HAP-1 (cell line): ENCODE measurements around the gene MEI4.
A peak's percentile ranks its signal among the peaks of the same experiment; 100 is the strongest.

Experiments used
- DNase-seq, 2 experiments: peaks; one replicate each; pipeline ENCODE4 v3.0.0-alpha.2; 2016 to 2020; ENCODE audit warnings: low spot score in 2 of 2
- H3K27me3 ChIP-seq: fragments of 250-450 bp; sonication (Bioruptor Pico); 2 replicates; pipeline ENCODE4 v1.5.1; 2020; ENCODE audit warnings: low read depth, mild to moderate bottlenecking, moderate library complexity
- H3K36me3 ChIP-seq: fragments of 250-450 bp; sonication (Bioruptor Pico); replicated peaks from 2 replicates; pipeline ENCODE4 v1.5.1; 2020; ENCODE audit warnings: mild to moderate bottlenecking
- H3K4me1 ChIP-seq: fragments of 250-450 bp; sonication (Bioruptor Pico); 2 replicates; pipeline ENCODE4 v1.5.1; 2020; ENCODE audit warnings: mild to moderate bottlenecking
- H3K4me3 ChIP-seq: fragments of 250-450 bp; sonication (Bioruptor Pico); 2 replicates; pipeline ENCODE4 v1.5.1; 2020; ENCODE audit warnings: mild to moderate bottlenecking, moderate library complexity
- H3K9me3 ChIP-seq: fragments of 250-450 bp; sonication (Bioruptor Pico); 2 replicates; pipeline ENCODE4 v1.5.1; 2020; ENCODE audit warnings: mild to moderate bottlenecking, moderate library complexity
- in situ Hi-C: fragments of 300-500 bp; cut with MboI; formaldehyde crosslinking; loops from 3 replicates; pipeline ENCODE4 v1.14.3; 2020; ENCODE audit warnings: low sequenced_read_pairs, inconsistent platforms, mixed read lengths

Gene MEI4

DNA sequence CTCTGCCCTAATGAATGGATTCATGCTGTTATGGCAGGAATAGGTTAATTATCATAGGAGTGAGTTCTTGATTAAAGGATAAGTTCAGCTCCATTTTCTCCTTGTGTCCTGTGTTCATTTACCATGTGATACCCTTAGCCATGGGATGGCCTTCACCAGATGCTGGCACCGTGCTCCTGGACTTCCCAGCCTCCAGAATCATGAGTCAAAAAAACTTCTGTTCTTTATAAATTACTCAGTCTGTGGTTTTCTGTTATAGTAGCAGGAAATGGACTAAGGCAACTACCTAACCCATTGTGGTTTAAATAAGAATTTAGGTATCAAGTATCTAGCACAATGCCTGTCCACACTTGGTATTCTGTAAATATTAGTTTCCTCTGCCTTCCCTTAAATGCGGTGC lies 223.5 kb downstream of the MEI4 start:
- Histone ChIP-seq H3K9me3 (no peaks in the 10 kb centered on the region), H3K4me1 (no peaks in the 10 kb centered on the region), H3K4me3 (no peak overlapping the region), H3K36me3 (no peaks in the 10 kb centered on the region), H3K27me3 (no peaks in the 10 kb centered on the region)
- in situ Hi-C loops = no loop called here
- DNase-seq = no peak

DNA sequence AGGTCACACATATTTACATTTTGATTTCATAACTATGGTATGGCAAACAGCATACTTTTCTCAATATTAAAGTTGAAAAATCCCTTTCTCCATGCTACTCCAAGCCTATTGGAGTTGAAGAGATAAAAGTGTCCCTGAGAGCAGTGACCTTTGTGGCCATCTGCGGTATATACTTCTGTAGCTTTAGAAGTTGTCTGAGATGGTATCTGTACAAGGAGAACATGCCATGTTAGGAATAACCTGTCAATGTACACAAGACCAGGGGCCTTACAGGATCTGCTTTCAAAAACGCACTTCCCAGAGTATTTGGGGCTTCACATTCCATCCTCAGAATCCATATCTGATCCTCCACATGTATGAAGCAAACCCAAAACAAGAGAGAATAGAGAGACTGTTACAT lies 226.7 kb downstream of the MEI4 start:
- H3K9me3 ChIP-seq = no peaks in the 10 kb centered on the region
- H3K36me3 ChIP-seq = no peaks in the 10 kb centered on the region
- H3K4me1 ChIP-seq = no peaks in the 10 kb centered on the region
- H3K4me3 ChIP-seq = no peak overlapping the region
- H3K27me3 ChIP-seq = no peaks in the 10 kb centered on the region
- no peak for DNase-seq
- in situ Hi-C loops = no loop called here

DNA sequence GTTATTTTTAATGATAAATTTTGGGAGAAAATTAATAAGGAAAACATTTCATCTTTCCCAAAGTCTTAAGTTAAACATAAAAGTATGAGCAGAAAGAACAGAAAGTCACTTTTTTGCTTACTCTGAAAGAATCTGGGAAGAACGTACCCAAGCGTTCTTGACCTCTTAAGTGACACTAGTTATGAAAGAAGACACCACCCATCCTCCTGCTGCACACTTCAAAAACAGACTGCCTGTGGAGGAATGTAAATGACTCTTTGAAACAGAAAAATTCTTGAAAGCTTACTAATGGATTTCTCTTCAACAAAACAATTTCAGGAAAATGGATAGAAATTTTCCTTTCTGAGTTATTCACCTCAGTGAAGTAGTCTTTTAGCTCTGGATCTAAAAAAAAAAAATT lies 227.7 kb downstream of the MEI4 start:
- Histone ChIP-seq H3K4me1 (no peaks in the 10 kb centered on the region), H3K9me3 (no peaks in the 10 kb centered on the region), H3K36me3 (no peaks in the 10 kb centered on the region), H3K27me3 (no peaks in the 10 kb centered on the region), H3K4me3 (no peak overlapping the region)
- no peak for DNase-seq
- in situ Hi-C loops = no loop called here

DNA sequence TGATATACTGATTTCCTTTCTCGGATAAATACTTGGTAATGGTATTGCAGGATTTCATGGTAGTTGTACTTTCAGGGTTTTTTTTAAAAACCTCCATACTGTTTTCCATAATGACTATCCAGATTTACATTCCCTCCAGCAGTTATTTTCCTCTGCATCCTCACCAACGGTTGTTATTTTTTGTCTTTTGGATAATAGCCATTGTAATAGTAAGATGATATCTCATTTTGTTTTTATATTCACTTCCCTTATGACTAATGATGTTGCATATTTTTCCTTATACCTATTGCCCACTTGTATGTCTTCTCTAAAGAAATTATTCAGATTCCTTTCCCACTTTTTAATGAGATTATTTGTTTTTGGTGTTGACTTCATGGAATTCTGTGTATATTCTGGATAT lies 231.0 kb downstream of the MEI4 start:
- no peaks in the 10 kb centered on the region for H3K4me1 ChIP-seq
- no peak overlapping the region for H3K4me3 ChIP-seq
- no peaks in the 10 kb centered on the region for H3K9me3 ChIP-seq
- no peaks in the 10 kb centered on the region for H3K27me3 ChIP-seq
- in situ Hi-C loops = no loop called here
- no peak for DNase-seq
- no peaks in the 10 kb centered on the region for H3K36me3 ChIP-seq

DNA sequence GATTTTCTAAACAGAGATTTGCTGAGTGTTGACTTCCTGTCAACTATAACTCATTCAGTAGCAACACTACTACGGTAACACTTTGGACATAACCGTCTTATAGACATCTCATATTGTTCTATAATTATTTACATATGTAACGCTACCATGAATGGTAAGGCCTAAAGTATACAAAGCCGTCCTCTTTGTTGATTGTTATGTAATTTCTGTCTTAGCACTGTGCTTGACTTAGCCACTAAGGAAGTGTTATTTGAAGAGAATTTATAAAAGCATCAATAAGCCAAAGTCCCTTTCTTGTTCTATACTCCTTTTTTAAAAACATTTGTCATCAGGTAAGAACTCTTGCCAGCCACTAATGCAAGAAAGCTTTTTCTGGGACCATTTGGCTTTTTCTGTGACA lies 240.6 kb downstream of the MEI4 start:
- no peak overlapping the region for H3K4me3 ChIP-seq
- no peaks in the 10 kb centered on the region for H3K27me3 ChIP-seq
- DNase-seq = peak in 1 of 2 experiments; percentile 91
- H3K9me3 ChIP-seq = no peaks in the 10 kb centered on the region
- H3K4me1 ChIP-seq = peaks cover 5% of the 10 kb centered on the region
- H3K36me3 ChIP-seq = no peaks in the 10 kb centered on the region
- in situ Hi-C loops = no loop called here

DNA sequence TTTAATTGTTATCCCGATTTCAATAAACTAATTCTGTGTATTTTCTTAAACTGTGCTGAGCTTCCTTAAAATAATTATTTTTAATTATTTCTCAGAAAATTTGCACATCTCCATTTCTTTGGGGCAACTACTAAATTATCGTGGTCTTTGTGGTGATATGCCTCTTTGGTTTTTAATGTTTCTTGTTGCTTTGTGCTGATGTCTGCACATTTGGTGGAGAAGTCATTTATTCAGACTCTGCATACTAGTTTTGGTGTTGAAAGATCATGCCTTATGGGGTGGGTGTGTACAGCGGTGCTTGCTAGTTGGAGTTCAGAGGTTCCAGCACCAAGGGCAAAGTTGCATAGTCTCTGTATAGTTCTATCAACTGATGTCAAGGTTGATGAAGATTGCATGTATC lies 253.2 kb downstream of the MEI4 start:
- no peaks in the 10 kb centered on the region for H3K36me3 ChIP-seq
- H3K4me1 ChIP-seq = no peaks in the 10 kb centered on the region
- no peak overlapping the region for H3K4me3 ChIP-seq
- in situ Hi-C loops = no loop called here
- no peaks in the 10 kb centered on the region for H3K27me3 ChIP-seq
- no peak for DNase-seq
- H3K9me3 ChIP-seq = no peaks in the 10 kb centered on the region; the same call in 1 of the 2 replicates

DNA sequence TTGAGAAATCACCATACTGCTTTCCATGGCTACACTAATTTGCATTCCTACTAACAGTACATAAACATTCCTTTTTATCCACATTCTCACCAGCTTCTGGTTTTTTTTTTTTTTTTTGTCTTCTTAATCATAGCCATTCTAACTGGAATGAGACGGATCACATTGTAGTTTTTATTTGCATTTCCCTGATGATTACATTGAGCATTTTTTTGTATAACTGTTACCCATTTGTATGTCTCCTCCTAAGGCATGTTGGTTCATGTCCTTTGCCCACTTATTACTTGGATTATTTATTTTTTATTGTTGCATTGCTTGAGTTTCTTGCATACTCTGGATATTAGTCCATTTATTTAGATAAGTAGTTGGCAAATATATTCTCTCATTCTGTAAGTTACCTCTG lies 258.0 kb downstream of the MEI4 start:
- no peaks in the 10 kb centered on the region for H3K4me1 ChIP-seq
- no peak for DNase-seq
- no peak overlapping the region for H3K4me3 ChIP-seq
- H3K9me3 ChIP-seq = no peaks in the 10 kb centered on the region
- no peaks in the 10 kb centered on the region for H3K27me3 ChIP-seq
- H3K36me3 ChIP-seq = no peaks in the 10 kb centered on the region
- in situ Hi-C loops = no loop called here

DNA sequence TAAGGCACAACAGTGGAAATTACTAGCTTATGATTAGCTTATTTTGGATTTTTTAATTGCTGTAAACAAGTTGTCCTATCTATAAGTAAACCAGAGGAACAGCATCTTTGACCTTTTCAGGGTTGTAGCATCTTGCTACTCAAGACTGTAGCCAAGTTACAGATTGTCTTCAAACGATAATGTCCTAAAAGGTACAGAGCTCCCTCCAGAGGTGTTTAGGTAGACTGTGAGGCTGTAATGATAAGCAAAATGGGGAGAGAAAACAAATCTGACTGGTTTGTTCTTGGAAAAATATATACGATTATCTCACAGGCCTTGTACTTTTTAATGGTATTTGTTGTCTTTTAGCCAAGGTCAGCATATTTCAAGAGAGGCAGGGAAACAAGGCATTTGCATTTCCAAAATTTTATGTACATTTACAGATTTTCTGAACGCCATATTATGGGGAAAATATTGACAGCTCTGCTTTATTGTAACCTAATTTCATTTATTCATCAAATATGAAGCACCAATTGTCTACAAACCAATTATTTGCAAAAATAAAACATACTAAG lies 273.4 kb downstream of the MEI4 start:
- Histone ChIP-seq H3K27me3 (no peaks in the 10 kb centered on the region), H3K4me3 (no peak overlapping the region), H3K36me3 (no peaks in the 10 kb centered on the region), H3K4me1 (no peaks in the 10 kb centered on the region), H3K9me3 (no peaks in the 10 kb centered on the region)
- peak in 1 of 2 experiments; percentile 7 for DNase-seq
- in situ Hi-C loops = no loop called here

DNA sequence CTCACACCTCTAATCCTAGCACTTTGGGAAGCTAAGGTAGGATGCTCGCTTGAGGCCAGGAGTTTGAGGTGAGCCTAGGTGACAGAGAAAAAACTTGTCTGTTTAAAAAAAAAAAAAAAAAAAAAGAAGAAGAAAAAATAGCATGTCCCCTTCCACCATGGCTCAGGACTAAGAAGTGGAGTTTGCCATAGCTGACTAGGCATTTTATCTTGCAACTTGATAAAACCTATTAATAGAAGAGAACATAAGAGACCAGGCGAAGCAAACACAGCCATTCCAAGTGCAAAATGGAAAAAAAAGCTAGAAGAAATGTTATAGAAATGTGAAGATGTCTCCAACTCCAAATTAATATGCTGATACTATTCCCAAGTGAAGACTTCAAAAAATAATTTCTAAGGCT lies 277.5 kb downstream of the MEI4 start:
- Histone ChIP-seq H3K4me1 (no peaks in the 10 kb centered on the region), H3K36me3 (no peaks in the 10 kb centered on the region), H3K4me3 (no peak overlapping the region), H3K9me3 (no peaks in the 10 kb centered on the region), H3K27me3 (no peaks in the 10 kb centered on the region)
- no peak for DNase-seq
- in situ Hi-C loops = no loop called here

DNA sequence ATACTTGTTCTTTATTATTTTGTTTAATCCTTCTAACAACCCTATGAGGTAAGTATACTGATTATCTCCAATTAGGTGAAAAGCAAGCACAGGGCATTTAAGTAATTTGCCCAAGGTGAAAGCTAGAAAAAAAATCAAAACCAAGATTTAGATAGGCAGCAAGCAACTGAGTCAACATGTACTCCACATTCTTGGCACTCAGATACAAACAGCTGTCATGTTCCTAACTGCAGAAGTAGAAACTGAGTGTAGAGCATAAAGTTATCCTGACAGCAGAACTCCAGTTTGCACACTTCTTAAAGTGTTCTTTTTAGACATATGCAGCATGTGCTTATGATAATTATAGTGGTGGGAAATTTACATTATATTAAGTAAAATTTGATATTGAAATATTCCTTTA lies 278.1 kb downstream of the MEI4 start:
- Histone ChIP-seq H3K4me1 (no peaks in the 10 kb centered on the region), H3K36me3 (no peaks in the 10 kb centered on the region), H3K4me3 (no peak overlapping the region), H3K9me3 (no peaks in the 10 kb centered on the region), H3K27me3 (no peaks in the 10 kb centered on the region)
- in situ Hi-C loops = no loop called here
- DNase-seq = no peak

DNA sequence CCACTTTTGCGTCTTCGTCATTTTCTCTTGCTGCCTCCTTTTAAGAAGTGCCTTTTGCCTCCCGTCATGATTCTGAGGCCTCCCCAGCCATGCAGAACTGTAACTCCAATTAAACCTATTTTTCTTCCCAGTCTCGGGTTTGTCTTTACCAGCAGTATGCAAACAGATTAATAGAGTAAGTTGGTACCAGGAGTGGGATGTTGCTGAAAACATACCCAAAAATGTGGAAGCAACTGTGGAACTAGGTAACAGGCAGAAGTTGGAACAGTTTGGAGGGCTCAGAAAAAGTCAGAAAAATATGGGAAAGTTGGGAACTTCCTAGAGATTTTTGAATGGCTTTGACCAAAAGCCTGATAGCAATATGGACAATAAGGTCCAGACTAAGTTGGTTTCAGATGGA lies 309.2 kb downstream of the MEI4 start:
- in situ Hi-C loops = no loop called here
- Histone ChIP-seq H3K9me3 (no peaks in the 10 kb centered on the region), H3K4me3 (no peak overlapping the region), H3K4me1 (no peaks in the 10 kb centered on the region), H3K27me3 (no peaks in the 10 kb centered on the region), H3K36me3 (no peaks in the 10 kb centered on the region)
- no peak for DNase-seq

DNA sequence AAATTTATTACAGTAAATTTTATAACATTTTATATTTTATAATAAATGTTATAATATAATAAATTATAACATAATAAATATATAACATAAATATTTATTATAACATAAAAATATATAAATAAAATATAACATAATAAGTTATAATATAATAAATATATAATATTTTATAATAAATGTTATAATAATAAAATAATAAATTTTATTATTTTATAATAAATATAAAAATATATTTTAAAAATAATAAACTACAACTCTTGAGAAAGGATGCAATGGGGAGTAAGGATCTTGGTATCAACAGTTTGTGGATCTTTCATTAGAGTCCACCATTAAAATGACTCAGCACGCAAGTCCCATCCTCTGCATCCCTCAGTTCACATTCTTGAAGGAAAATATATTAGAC lies 312.6 kb downstream of the MEI4 start:
- in situ Hi-C loops = no loop called here
- Histone ChIP-seq H3K4me1 (no peaks in the 10 kb centered on the region), H3K4me3 (no peak overlapping the region), H3K36me3 (no peaks in the 10 kb centered on the region), H3K9me3 (no peaks in the 10 kb centered on the region), H3K27me3 (no peaks in the 10 kb centered on the region)
- DNase-seq = no peak

DNA sequence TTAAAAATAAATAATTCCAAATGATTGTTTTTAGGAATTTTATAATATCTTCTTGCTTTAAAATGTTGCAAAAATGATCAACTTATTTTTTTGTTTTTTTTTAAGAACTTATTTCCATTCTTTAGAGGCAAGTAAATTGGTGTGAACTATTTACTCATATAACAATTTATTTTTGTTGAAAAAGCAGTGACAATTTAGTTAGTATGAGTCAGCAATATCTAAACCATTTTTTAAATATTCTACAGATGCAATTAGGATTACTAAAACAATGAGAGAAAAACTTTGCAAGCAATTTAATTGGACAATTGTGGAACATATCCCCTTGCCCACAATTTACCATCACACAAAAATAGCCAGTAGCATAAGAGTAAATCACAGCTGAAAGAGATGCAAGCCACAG lies 319.5 kb downstream of the MEI4 start:
- DNase-seq = no peak
- Histone ChIP-seq H3K9me3 (no peaks in the 10 kb centered on the region), H3K27me3 (no peaks in the 10 kb centered on the region), H3K4me1 (no peaks in the 10 kb centered on the region), H3K4me3 (no peak overlapping the region), H3K36me3 (no peaks in the 10 kb centered on the region)
- in situ Hi-C loops = no loop called here
